Measurements from ENCODE around the gene TPK1.
"Not testable (repeated sequence)": the region's sequence is repeated elsewhere in the genome, so short reads cannot be mapped to it uniquely, and the experiment has no call there.

- TF ChIP-seq CTCF, POLR2A (IDR thresholded peaks at IDR 0.05): not testable (repeated sequence)
These were observed 58.0 kb downstream of the TPK1 start for GRCh38 chr7:144777889-144778288.
